Endodermal cell (in vitro differentiated cells): ENCODE results near the gene AHI1. TPM values are rescaled to one million over a fixed set of nuclear protein-coding genes. Genes with fewer than 3 reads are reported as not detected.

Source experiments
- DNase-seq: peaks from one replicate; pipeline ENCODE4 v3.0.0-alpha.2; 2017
- H3K27ac ChIP-seq: 2 replicates; pipeline ENCODE4 v1.5.1; 2013; ENCODE audit warnings: mild to moderate bottlenecking, low read depth, low read length, moderate library complexity
- H3K27me3 ChIP-seq: 2 replicates; pipeline ENCODE4 v1.6.1; 2013; ENCODE audit warnings: mild to moderate bottlenecking, low read length, moderate library complexity; ENCODE audit not compliant: insufficient read depth, control insufficient read depth, poor library complexity, severe bottlenecking
- H3K36me3 ChIP-seq: 2 replicates; pipeline ENCODE4 v1.7.0; 2013; ENCODE audit warnings: mild to moderate bottlenecking, low read length, moderate library complexity; ENCODE audit not compliant: control insufficient read depth, insufficient read depth
- H3K4me1 ChIP-seq: one replicate; pipeline ENCODE4 v1.7.0; 2013; ENCODE audit warnings: low read length; ENCODE audit not compliant: control insufficient read depth, insufficient read depth
- H3K4me3 ChIP-seq: 2 replicates; pipeline ENCODE4 v1.5.1; 2013; ENCODE audit warnings: mild to moderate bottlenecking, low read length, moderate library complexity
- H3K9ac ChIP-seq: 2 replicates; pipeline ENCODE4 v1.6.1; 2013; ENCODE audit warnings: mild to moderate bottlenecking, low read length, moderate library complexity; ENCODE audit not compliant: poor library complexity, severe bottlenecking; ENCODE audit errors: extremely low read depth
- H3K9me3 ChIP-seq: 2 replicates; pipeline ENCODE4 v1.6.1; 2013; ENCODE audit warnings: mild to moderate bottlenecking, low read length, moderate library complexity; ENCODE audit not compliant: control insufficient read depth
- H3K27ac Mint-ChIP-seq: 2 replicates; pipeline ENCODE4 v1.8.0; 2020; ENCODE audit warnings: mixed read lengths
- H3K27me3 Mint-ChIP-seq: 2 replicates; pipeline ENCODE4 v1.8.0; 2021; ENCODE audit warnings: mild to moderate bottlenecking, mixed read lengths; ENCODE audit not compliant: insufficient read depth
- H3K36me3 Mint-ChIP-seq: 2 replicates; pipeline ENCODE4 v1.8.0; 2020; ENCODE audit warnings: low read depth, mixed read lengths
- H3K4me1 Mint-ChIP-seq: 2 replicates; pipeline ENCODE4 v1.8.0; 2020; ENCODE audit warnings: mixed read lengths
- H3K4me3 Mint-ChIP-seq: 2 replicates; pipeline ENCODE4 v1.8.0; 2020; ENCODE audit warnings: mild to moderate bottlenecking, moderate library complexity, mixed read lengths
- H3K9me3 Mint-ChIP-seq: 2 replicates; pipeline ENCODE4 v1.8.0; 2020; ENCODE audit warnings: mild to moderate bottlenecking, mixed read lengths
- CTCF ChIP-seq: fragments of 200-600 bp; sonication (generic); conservative IDR thresholded peaks from 2 replicates; pipeline ENCODE4 v1.5.0; 2021; ENCODE audit warnings: antibody characterized with exemption, mild to moderate bottlenecking
- WGBS, 2 experiments: methylation state at CpG; one replicate each; pipeline versions ENCODE4 v1.1.5 to v1.1.7; 2013; ENCODE audit warnings: missing lambda C conversion rate in 2 of 2, mixed read lengths in 1 of 2; ENCODE audit not compliant: insufficient coverage in 1 of 2, insufficient read length in 1 of 2; 5-methylcytosine and 5-hydroxymethylcytosine counted together
- total RNA-seq, 2 donors: library from RNA; stranded (reverse); fragmentation: NEBNext Ultra II Directional in 1 of 2; extraction: Animal tissue kit (Norgen Biotek cat#: 25700) in 1 of 2; gene quantifications; 2 replicates in 1 of 2; 3 replicates in 1 of 2; pipeline ENCODE4 v1.2.1, GENCODE V29; 2021

AHI1 gene
- total RNA-seq, 2 donors from 2014 or later: 24.9 to 34.9 TPM

- no peak for DNase-seq
- H3K4me3 ChIP-seq: no peak overlapping the region
- H3K9me3 ChIP-seq: no peaks in the 10 kb centered on the region
- Mint-ChIP-seq H3K36me3 (no peaks in the 10 kb centered on the region), H3K4me3 (no peak overlapping the region), H3K27me3 (no peaks in the 10 kb centered on the region), H3K9me3 (no peaks in the 10 kb centered on the region), H3K27ac (no peak overlapping the region), H3K4me1 (peaks cover 8% of the 10 kb centered on the region)
- H3K27ac ChIP-seq: no peak overlapping the region
- no peaks in the 10 kb centered on the region for H3K27me3 ChIP-seq
- no peak for TF ChIP-seq CTCF
- H3K36me3 ChIP-seq: no peaks in the 10 kb centered on the region
- H3K4me1 ChIP-seq: no peaks in the 10 kb centered on the region
- no peak overlapping the region for H3K9ac ChIP-seq
These were observed 102.4 kb downstream of the AHI1 start for GRCh38 chr6:135395136-135395535.

GRCh38 chr6:135393289-135393688, 104.3 kb downstream of the AHI1 start:
- H3K36me3 Mint-ChIP-seq: peaks cover 2% of the 10 kb centered on the region
- no peak overlapping the region for H3K27ac ChIP-seq
- no peaks in the 10 kb centered on the region for H3K36me3 ChIP-seq
- H3K9me3 Mint-ChIP-seq: peaks cover 1% of the 10 kb centered on the region
- 87% methylated on average over 2 of the region's 2 CpGs; no CpG with 5 or more reads in 1 of the 2 experiments for WGBS, 2 experiments
- no peak for TF ChIP-seq CTCF
- no peak overlapping the region for H3K4me3 Mint-ChIP-seq
- no peak overlapping the region for H3K9ac ChIP-seq
- H3K27me3 Mint-ChIP-seq: no peaks in the 10 kb centered on the region
- no peak overlapping the region for H3K27ac Mint-ChIP-seq
- H3K27me3 ChIP-seq: no peaks in the 10 kb centered on the region
- no peaks in the 10 kb centered on the region for H3K9me3 ChIP-seq
- peaks cover 4% of the 10 kb centered on the region for H3K4me1 Mint-ChIP-seq
- H3K4me1 ChIP-seq: no peaks in the 10 kb centered on the region
- no peak overlapping the region for H3K4me3 ChIP-seq
- no peak for DNase-seq

- DNase-seq: no peak
- Histone ChIP-seq H3K27ac (no peak overlapping the region), H3K4me1 (no peaks in the 10 kb centered on the region), H3K4me3 (no peak overlapping the region), H3K9me3 (no peaks in the 10 kb centered on the region), H3K9ac (no peak overlapping the region), H3K27me3 (no peaks in the 10 kb centered on the region), H3K36me3 (no peaks in the 10 kb centered on the region)
- Mint-ChIP-seq H3K27me3 (no peaks in the 10 kb centered on the region), H3K4me3 (no peak overlapping the region), H3K4me1 (peaks cover 9% of the 10 kb centered on the region), H3K27ac (no peak overlapping the region), H3K9me3 (peaks cover 1% of the 10 kb centered on the region), H3K36me3 (peaks cover 5% of the 10 kb centered on the region)
- no peak for TF ChIP-seq CTCF
- 96 to 100% methylated on average over 1 to 4 of the region's 4 CpGs for WGBS, 2 experiments
These were observed 107.1 kb downstream of the AHI1 start for GRCh38 chr6:135390458-135390857.
